GM10266 (cell line): Measurements from ENCODE around the gene MUC5B.

Experiments
- DNase-seq: peaks from one replicate; pipeline ENCODE4 v3.0.0; 2012; ENCODE audit errors: extremely low spot score
- TF ChIP-seq, protein P1 (sequence below): IDR thresholded peaks from 2 replicates; pipeline ENCODE4 v1.5.1; 2012; ENCODE audit warnings: mild to moderate bottlenecking, low read depth; ENCODE audit not compliant: control insufficient read depth, insufficient read depth; ENCODE audit errors: missing control alignments

MUC5B gene

DNA sequence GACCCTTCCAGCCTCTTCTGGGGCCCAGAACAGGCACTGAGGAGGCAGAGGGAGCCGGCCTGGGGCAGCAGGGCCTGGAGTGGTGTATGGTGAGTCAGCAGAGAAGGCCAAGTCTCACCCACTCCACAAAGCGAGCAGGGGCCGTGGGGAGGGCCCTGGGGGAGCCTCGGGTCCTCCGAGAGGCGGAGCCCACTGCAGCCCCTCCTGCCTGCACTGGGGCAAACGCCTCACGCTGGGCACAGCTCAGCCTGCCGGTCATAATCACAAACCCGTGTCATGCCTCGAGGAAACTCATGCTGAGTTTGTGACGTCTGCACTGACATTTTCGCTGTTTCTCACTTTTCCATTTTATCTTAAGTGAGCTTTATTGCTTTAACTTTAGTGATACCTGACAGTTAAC, 48.1 kb downstream of the MUC5B start:
- TF ChIP-seq, protein P1, sequence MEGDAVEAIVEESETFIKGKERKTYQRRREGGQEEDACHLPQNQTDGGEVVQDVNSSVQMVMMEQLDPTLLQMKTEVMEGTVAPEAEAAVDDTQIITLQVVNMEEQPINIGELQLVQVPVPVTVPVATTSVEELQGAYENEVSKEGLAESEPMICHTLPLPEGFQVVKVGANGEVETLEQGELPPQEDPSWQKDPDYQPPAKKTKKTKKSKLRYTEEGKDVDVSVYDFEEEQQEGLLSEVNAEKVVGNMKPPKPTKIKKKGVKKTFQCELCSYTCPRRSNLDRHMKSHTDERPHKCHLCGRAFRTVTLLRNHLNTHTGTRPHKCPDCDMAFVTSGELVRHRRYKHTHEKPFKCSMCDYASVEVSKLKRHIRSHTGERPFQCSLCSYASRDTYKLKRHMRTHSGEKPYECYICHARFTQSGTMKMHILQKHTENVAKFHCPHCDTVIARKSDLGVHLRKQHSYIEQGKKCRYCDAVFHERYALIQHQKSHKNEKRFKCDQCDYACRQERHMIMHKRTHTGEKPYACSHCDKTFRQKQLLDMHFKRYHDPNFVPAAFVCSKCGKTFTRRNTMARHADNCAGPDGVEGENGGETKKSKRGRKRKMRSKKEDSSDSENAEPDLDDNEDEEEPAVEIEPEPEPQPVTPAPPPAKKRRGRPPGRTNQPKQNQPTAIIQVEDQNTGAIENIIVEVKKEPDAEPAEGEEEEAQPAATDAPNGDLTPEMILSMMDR, result no peak

DNA sequence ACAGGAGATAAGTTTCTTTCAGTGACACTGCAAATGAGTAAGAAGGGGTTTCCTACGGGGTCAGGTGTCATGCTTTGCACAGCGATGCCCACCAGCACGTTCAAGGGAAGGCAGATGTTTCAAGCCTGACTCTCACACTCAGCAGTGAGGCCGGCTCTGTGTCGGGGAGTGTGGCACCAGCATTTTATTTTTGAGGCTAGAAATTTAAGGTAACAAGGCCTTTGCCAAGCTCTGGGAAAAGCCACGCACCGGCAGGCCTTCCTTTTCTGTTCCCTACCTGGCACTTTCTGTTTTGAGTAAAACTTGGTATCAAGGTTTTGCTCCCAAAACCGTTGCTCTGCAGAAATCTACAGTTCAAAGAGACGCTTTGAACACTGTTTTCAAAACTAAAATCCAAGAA, 48.5 kb downstream of the MUC5B start:
- TF ChIP-seq, protein P1, result no peak
- DNase-seq, result no peak

More for the DNA sequence above, 48.1 kb downstream of the MUC5B start:
- no peak for DNase-seq

- TF ChIP-seq, protein P1, result no peak
Measured at GRCh38 chr11:1271927-1272326, 49.1 kb downstream of the MUC5B start.

GRCh38 chr11:1272531-1272930, 49.7 kb downstream of the MUC5B start:
- no peak for DNase-seq
- TF ChIP-seq, protein P1, result no peak

More at GRCh38 chr11:1271927-1272326, 49.1 kb downstream of the MUC5B start:
- no peak for DNase-seq

- TF ChIP-seq, protein P1, result no peak
- DNase-seq, result no peak
Measured at GRCh38 chr11:1274501-1274900, 51.6 kb downstream of the MUC5B start.

DNA sequence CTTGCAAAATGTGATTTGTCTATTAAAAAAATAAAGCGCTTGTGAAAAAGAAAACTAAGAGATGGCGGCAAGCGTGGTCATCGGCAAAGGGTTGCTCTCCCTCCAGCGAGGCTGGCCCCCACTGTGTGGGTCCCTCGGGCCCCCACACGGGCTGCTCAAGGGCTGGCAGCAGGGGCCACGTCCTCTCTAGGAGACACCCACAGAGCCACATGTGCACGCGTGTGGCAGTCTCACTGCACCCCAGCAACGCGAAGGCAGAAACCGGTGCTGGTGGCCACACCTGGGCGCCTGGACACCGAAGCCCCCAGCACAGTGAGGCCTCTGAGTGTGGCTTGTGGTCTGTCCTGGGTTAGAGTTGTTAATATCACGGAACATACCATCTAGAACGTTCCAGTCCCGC, 52.2 kb downstream of the MUC5B start:
- TF ChIP-seq, protein P1, result no peak
- DNase-seq, result no peak

DNA sequence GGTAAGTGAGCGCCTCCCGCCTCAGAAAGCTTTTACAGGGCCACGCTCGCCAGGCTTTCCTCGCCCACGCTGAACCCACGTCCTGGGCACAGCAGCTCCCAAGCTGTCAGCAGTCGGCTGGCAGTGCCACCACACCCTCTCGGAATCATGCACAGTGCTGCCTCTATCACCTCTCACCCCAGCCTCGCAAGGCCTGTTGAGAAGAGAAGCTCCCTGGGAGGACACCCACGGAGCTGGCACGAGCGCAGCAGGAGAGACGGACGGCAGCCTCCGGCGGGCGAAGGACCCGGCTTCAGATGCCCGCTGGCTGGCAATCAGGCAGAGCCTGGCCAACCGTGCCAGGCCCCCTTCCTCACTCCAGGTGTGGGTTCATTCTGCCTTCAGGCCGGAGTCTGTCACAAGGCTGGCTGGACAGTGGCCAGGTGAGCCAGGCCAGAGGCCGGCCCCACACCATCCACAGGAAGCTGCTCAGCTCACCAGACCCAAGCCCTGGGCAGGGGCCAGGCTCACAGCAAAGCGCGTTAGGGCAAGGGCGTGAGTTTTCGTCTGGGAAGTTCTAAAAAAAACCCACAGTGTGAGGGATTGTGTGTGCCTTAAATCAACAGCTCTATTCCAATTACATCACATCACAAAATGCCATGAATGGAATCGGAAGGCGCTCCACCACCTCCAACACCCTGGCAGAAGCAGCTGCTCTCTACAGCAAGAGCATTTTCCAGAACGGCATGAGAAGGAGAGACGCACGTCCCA, 53.4 kb downstream of the MUC5B start:
- TF ChIP-seq, protein P1, result no peak
- no peak for DNase-seq
